DLD1 (cell line): ENCODE results near the gene RHD.
"Not testable (repeated sequence)": the region's sequence is repeated elsewhere in the genome, so short reads cannot be mapped to it uniquely, and the experiment has no call there.

Experiments used
- in situ Hi-C: cut with HindIII; loops from 2 replicates; pipeline ENCODE4 v1.10.0; 2017; ENCODE audit warnings: low sequenced_read_pairs

The RHD gene

GRCh38 chr1:25272238-25272637 lies at the start of gene RHD:
TSS of gene RHD (plus strand) at chr1:25272509. CDS start at chr1:25272548, 39 bp downstream.
- in situ Hi-C loops: not testable (repeated sequence)

DNA sequence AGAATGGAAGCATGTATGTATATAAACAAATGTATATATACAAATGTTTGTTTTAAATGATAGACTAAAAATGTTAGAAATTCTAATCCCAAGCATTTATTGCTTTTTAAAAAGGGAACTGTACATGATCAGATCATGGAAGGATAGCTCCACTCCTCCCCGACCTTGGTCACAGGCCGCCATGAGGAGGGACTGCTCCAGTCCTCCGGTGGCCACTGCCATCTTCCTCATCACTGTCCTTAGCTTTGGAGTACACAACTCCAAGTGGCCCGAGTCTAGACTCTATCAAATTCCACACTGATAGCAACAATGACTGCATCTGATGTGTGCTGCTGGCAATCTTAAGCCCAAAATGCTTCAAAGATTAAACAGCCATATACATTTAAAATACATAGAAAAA lies 49.7 kb upstream of the RHD start:
- in situ Hi-C loops: loop anchor here (25.0 kb wide), 2 partner anchors 310 to 560 kb away; no protein-coding TSS in a partner anchor

- in situ Hi-C loops: loop anchor here (25.0 kb wide), 2 partner anchors 311 to 561 kb away; no protein-coding TSS in a partner anchor
Observed at GRCh38 chr1:25223471-25223870, 48.8 kb upstream of the RHD start.

GRCh38 chr1:25232027-25232865 lies 40.1 kb upstream of the RHD start, which contains the start of gene SYF2:
TSS of gene SYF2 (minus strand) at chr1:25232502. CDS start at chr1:25232467, 35 bp downstream.
- in situ Hi-C loops: no loop called here

GRCh38 chr1:25232866-25233784 lies 39.2 kb upstream of the RHD start:
- in situ Hi-C loops: no loop called here

DNA sequence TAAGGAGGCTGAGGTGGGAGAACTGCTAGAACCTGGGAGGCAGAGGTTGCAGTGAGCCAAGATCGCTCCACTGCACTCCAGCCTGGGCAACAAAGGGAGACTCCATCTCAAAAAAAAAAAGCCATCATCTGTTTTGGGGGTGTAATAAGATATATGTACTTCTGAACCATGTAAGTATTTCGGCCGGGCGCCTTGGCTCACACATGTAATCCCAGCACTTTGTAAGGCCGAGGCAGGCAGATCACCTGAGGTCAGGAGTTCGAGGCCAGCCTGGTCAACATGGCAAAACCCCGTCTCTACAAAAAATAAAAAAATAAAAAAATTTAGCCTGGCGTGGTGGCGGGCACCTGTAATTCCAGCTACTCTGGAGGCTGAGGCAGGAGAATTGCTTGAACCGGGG lies 36.9 kb upstream of the RHD start:
- in situ Hi-C loops: not testable (repeated sequence)

DNA sequence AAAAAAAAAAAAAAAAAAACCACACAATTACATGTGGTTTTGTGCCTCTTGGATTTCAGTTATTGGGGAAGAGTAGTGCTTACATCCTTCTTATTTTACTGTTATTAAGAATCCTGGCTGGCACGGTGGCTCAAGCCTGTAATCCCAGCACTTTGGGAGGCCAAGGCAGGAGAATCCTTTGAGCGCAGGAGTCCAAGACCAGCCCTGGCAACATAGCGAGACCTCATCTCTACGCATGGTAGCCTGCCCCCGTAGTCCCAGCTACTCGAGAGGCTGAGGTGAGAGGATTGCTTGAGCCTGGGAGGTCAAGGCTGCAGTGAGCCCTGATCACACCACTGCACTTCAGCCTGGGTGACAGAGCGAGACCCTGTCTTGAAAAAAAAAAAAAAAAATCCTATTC lies 36.0 kb upstream of the RHD start:
- in situ Hi-C loops: not testable (repeated sequence)

GRCh38 chr1:25238046-25238445 lies 34.3 kb upstream of the RHD start:
- in situ Hi-C loops: no loop called here

DNA sequence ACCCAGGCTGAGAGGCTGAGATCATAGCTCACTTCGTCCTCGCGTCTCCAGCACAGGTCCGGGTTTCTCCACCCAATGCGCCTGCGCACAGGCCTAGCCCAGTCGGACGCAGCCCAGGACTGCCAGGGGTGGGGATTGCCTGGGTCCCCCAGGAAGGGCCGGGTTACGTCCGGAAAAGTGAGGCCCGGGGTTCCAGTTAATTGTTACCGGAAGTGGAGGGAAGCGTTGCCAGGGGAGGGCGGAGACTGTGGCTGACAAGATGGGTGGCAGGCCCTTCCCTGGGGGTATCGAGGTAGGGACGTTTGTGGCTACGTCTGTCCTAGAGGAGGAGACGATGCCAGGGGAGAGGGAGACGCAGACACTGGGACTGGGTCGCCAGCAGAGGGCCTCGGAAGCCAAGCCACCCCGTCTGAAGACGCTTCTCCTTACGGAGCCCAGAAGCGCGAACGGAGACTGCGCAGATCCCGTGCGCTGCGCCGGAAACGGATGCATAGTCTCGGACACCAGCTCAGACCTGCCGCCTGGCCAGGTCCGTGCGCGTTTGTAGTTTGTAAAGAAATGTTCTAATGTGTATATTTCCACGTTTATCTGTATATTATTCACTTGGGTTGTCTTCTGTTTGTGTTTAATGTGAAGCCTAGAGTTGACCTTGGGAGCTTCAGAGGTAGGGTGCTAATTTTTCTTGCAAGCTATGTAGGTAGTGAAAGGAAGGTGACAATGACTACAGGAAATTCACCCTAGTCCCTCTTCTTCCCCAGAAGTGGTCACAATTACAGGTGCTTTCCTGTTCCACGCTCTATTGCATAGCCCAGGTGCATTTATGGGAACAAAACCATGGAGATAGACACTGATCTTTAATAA lies 32.4 kb upstream of the RHD start:
- in situ Hi-C loops: no loop called here

DNA sequence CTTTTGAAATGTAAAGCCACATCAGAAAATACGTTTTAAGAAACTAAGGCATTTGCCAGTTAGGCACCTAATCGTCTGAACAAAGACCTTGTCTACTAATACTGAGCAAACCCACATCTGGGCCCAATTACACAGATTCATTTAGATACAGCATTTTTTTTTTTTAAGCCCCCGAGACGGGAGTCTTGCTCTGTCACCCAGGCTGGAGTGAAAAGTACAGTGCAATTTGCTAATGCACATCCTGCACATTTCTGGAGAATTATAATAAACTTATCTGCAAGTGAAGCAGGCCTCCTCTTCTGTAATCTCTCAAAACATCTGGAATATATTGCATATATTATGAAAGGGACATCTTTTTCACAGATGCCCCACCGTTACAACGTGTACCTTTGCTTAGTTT lies 28.4 kb upstream of the RHD start:
- in situ Hi-C loops: no loop called here

GRCh38 chr1:25245393-25245792 lies 26.9 kb upstream of the RHD start:
- in situ Hi-C loops: no loop called here

GRCh38 chr1:25245809-25246599 lies 26.3 kb upstream of the RHD start:
- in situ Hi-C loops: no loop called here

DNA sequence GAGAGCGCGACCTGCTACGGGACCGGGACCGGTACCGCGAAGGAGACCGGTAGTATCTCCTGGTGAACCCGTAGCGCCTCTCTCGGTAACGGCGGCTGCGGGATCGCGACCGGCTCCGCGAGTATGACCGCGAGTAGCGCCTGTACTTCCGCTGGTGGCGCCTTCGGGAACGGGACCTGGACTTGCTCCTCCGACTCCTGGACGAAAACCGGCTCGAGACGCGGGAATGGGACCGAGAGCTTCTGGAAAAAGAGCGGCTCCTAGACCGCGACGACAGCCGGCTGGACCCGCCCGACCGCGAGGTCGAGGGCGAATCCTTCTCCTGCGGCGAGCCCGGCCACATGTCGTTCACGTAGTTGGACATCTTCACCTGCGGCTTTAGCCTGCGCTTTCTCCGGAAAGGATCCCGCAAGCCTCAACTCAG lies 25.7 kb upstream of the RHD start:
- in situ Hi-C loops: no loop called here

GRCh38 chr1:25247024-25247828 lies 25.1 kb upstream of the RHD start, which contains the start of gene RSRP1:
TSS of gene RSRP1 (minus strand) at chr1:25247454. CDS start at chr1:25246963, 491 bp downstream.
- in situ Hi-C loops: no loop called here

DNA sequence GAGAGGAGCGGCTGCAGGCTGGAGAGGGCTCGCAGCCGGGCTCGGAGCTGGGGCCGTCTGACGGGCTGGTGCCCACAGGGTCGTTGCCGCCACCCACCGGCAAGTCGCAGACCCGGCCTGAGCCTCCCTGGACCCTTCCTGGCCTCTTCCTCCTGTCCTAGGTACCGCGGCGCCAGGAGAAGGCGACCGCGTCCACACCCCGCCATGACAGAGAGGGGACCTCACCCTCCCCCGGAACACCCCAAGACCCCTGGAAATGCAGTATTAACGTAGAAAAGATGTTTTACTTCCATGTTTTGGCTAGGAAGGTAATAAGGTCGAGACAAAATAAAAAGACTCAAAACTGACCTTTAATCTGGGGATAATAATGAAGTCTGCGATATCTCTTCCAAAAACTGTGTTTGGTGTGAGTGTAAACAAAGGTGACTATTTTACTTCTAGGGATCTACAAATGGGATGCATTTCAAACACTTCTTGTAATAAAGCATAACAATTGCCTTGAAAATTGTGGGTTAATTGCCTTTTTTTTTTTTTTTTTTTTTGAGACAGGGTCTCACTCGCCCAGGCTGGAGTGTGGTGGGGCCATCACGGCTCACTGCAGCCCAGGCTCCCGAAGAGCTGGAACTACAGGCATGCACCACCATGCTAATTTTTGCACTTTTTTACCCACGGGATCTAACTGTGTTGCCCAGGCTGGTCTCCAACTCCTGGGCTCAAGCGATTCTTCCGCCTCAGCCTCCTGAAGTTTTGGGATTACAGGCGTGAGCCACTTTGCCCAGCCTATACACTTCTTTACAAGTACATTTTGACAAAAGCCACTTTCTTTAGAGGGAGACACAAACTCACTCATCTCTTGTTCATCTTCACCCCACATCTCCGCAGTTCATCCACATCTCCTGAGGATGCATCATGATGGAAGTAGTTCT lies 24.2 kb upstream of the RHD start:
- in situ Hi-C loops: no loop called here

GRCh38 chr1:25253911-25254310 lies 18.4 kb upstream of the RHD start:
- in situ Hi-C loops: no loop called here

DNA sequence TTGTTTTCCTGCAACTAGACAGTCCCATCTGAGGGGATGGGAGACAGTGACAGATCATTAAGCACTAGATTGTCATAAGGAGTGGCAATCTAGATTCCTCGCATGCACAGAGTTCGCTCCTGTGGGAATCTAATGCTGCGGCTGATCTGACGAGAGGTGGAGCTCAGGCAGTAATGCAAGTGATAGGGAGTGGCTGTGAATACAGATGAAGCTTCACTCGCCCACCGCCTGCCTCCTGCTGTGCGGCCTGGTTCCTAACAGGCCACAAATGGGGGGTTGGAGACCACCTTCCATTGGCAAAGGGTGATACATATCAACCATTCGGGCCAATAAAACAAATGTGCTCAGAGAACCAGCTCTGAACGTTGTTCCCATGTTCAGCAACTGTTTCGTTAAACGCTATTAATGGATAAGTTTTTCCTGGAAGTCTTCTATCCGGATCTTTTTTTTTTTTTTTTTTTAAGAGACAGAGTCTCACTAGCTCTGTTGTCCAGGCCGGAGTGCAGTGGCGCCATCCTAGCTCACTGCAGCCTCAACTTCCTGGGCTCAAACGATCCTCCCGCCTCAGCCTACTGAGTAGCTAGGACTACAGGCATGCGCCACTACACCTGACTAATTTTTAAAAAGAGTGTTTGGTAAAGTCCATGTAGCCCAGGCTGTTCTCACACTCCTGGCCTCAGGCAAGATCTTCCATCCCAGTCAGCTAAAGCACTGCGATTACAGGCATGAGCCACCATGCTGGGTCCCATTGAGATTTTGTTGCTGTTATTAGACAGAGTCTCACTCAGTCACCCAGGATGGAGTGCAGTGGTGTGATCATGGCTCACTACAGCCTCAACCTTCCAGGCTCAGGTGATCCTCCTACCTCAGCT lies 16.4 kb upstream of the RHD start:
- in situ Hi-C loops: no loop called here
